VCaP (cell line): ENCODE data around the gene PLA2G2C.

Experiments
- H3K27ac ChIP-seq: fragments of 450-650 bp; 2 replicates; pipeline ENCODE4 v1.5.1; 2017
- TF ChIP-seq, protein P1 (sequence below): fragments of 450-650 bp; conservative IDR thresholded peaks from 2 replicates; pipeline ENCODE4 v1.5.1; 2017; ENCODE audit warnings: mild to moderate bottlenecking, moderate library complexity

The PLA2G2C gene

DNA sequence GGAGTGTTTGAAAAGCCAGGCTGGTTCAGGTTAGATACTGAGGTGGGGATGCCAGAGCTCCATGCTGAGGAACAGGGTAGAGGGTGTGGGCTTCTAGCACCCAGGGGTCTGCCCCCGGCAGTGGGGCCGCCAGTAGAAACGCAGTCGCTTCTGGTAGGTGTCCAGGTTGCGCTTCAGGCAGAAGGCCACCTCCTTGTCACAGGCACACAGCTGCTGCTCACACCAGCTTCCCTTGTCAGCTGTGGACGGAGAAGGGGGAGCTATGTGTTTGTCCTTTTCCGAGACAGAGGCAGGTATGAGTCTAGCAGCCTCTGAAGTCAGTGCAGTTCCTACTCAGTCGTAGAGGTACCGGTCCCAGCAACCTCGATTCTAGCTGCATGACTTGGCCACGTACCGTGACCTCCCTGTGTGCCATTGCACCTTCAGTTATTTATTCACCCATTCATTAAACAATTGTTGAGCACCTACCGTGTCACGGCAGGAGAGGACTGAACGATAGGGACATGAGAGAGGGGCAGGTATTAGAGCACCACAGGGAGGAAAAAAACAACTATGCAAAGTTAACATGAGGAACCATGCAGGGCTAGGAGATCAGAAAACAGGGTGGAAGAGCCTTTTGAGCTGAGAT lies 72.2 kb downstream of the PLA2G2C start:
- no peak overlapping the region for H3K27ac ChIP-seq
- TF ChIP-seq, protein P1, sequence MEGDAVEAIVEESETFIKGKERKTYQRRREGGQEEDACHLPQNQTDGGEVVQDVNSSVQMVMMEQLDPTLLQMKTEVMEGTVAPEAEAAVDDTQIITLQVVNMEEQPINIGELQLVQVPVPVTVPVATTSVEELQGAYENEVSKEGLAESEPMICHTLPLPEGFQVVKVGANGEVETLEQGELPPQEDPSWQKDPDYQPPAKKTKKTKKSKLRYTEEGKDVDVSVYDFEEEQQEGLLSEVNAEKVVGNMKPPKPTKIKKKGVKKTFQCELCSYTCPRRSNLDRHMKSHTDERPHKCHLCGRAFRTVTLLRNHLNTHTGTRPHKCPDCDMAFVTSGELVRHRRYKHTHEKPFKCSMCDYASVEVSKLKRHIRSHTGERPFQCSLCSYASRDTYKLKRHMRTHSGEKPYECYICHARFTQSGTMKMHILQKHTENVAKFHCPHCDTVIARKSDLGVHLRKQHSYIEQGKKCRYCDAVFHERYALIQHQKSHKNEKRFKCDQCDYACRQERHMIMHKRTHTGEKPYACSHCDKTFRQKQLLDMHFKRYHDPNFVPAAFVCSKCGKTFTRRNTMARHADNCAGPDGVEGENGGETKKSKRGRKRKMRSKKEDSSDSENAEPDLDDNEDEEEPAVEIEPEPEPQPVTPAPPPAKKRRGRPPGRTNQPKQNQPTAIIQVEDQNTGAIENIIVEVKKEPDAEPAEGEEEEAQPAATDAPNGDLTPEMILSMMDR, result no peak
